T follicular helper cell (primary cell): ENCODE results near the gene B9D2.
A peak's percentile ranks its signal among the peaks of the same experiment; 100 is the strongest.

Source experiments
- DNase-seq: peaks from one replicate; pipeline ENCODE4 v3.0.0-alpha.2; 2020; ENCODE audit warnings: low read depth

The B9D2 gene

DNA sequence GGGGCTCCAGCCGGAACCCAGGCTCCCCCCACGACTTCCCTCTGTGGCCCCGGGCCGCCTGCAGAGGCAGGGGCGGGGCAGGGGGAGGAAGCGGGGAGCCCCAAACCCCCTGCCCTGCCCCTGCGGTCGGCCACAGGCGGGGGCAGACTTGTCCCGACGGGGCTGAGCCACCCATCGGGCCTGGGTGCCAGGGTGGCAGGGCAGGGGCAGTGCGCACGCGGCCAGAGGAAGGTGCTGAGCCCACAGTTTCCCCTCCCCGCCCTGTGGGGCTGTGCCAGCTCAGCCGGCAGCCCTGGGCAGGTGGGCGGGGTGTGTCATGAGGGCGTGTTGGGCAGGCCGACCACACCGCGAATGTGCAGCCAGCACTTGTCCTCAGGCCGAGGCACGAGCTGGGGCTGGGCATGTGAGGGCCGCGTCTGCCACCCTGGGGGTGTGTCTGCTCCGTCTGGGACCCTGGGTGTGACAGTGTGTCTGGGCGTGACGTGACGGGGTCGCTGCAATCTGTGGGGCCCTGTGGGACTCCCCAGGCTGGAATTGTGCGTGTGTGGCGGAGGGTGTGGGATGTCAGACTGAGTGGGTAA is 36.3 kb downstream of the B9D2 start:
- DNase-seq = peak; percentile 80

DNA sequence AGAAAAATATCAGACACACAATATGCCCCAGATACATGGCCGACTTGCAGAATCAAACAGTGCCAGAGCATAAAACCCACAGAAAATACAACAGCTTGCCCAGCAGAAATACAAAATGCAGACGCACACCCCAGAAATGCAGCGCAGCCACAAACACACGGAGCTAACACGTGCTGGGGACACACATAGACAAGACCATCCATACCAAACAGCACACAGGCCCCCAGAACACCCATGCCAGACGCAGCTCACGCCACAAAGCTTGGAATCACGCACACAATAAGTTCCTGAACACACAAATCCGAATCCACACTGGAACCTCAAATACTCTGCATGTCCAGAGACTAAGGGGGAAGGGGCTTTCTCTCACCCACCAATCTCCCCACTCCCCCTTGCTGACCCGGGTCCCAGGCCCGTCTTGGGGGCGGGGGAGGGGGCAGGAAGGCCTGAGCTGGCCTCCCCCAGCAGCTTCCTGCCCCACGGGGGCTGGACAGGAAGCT is 36.8 kb downstream of the B9D2 start:
- DNase-seq = no peak

DNA sequence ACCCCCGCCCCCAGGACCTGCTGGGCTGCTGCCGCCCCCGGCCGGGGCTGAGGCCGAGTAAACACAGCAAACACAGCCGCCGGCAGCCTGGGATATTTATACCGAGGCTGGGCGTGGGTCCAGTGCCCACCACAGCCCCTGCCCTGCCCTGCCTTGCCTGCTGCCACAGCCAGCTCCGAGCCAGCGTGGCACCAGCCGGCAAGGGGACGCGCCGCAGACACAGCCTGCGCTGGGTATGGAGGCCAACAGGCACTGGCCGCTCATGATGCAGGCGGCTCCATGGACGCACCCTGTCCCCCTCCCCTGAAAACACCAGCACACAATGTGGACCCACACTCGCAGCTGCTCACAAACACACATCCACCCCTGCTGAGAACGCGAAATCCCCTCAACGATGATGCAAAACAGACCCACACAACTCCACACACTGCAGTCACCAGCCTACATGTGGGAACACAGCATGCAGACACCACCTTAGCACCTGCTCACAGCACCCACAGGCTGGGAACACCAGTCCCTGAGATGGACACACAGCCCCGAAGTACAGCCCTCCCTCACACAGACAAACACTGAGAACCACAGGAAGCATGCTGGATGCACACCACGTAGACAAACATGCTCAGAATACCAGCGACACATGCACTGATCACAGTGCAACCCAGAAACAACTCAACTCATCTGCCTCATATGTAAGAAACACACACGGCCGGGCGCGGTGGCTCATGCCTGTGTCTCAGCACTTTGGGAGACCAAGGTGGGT is 37.8 kb downstream of the B9D2 start:
- no peak for DNase-seq

DNA sequence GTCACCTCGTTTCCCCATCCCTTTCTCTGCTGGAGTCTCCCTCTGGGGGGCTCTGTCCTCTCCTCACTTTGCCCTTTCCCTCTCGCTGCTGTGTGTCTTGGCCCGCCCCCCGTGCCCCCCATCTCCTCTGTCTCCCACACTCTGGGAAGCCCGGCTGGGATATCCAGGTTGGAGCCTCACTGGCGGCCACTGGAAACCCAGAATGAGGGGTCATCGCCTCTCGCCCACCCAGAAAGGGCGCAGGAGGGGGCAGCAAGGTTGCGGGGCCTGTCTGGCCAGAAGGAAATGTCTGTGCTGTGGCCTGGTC is 38.4 kb downstream of the B9D2 start:
- DNase-seq = no peak

DNA sequence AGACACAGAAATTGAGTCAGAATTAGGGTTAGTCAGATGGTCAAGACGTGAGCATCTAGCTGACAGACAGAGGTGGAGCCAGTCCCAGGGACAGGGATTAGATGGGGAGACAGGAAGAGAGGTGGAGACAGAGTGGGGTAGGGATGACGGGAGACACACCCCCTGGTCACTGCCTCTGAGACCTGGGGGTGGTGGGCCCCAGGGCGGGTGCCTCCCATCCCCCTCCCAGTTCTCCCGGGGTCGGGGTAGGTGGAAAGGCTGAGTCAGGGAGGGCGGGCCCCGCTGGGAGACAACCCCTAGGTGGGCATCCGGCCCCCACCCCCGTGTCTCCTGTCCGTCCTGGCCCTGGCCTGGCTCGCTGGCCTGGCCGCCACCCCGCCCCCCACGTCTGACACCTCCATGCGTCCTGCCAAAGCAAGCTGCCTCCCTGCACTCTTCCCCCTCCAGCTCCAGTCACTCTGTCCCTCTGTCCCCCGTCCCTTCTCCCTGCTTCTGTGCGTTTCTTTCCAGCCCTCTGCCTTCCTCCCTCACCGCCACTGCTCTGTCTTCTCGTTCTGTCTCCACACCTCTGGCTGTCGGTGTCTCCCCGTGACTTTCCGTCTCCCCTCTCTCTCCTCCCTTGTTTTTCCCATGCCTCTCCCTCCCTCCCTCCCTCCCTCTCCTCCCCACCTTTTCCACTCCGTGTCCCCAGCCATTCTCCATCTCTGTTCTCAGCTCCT is 38.9 kb downstream of the B9D2 start:
- DNase-seq = no peak

DNA sequence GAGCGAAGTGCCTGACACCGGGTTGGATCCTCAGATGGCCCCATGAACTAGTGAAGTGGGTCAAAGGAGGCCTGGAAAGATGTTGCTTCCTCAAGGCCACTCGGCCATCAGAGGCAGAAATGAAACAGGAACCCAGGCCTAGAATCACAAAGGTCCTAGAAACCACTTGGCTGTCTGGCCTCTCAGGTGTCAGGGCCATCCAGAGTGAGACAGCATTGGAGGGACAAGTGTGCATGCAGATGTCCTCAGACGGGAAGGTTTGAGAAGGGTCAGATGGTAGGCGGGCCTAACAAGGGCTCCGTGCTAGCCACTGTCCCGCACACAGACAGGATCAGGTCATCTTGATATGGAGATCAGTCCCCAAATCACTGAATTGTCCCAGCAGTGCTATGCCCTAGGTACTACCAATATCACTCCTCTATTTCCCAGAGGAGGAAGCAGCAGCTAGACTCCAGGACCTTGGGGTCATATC is 39.7 kb downstream of the B9D2 start:
- no peak for DNase-seq

DNA sequence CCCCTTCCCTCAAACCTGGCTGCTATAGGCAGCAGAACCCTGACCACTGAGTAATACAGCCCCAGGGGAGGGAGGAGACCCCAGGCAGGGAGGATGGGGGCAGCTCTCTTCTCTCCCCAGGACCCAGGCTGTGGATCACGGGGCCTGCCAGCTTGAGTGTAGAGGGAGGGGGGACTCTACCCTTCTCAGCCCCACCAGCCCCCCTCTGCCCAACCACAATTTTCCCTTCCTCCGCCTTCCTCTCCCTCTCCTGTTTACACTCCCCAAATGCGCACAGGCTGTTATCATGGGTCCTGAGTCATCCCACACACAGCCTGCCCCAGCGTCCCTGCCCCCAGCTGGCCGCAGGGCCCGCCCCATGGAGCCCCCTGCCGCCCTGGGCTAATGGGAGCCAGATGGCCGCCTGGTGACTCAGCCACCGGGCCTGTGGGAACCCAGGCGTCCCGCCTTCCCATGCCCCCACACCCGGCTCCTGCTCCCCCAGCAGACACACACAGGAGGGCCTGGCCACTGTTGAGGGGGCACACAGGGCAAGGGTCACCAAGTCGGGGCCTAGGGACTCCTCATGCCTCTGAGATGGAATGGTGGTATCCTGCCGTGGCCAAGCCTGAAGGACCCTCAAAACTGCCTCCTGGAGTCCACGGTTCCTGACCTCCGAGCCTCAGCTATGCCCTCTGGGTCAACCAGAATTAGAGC is 40.4 kb downstream of the B9D2 start:
- DNase-seq = no peak

DNA sequence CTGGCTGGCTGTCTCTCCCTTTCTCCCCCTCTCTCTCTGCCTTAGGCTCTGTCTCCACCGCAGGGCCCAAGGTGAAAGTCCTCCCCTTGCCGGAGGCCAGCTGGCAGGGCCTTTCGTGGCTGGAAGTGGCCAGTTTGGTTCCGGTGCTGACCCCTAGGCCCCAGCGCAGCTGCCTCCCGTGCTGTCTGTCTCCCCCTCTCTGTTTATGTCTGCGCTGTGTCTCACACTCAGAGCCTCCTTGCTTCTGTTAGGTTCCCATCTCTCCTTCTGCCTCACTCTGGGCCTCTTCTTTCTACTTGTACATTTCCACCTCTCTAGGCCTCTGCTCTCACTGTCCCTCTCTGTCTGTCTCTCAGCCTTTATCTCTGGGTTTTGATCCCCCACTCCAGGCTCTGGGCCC is 40.9 kb downstream of the B9D2 start:
- no peak for DNase-seq

DNA sequence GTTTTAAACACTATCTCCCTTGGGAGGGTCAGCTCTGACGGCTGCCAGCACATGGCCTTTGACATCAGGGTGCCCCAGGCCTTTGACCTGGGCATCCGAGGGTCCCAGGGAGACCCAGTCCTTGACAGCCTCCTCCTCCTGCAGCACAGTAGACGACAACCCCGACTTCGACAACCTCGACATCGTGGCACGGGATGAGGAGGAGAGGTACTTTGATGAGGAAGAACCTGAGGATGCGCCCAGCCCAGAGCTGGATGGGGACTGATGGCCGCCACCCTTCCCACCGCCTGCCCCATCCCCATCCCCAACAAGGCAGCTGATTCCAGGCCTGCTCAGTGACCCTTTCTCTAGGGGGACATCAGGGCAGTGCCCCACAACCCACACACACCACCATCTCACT is 41.5 kb downstream of the B9D2 start:
- no peak for DNase-seq

DNA sequence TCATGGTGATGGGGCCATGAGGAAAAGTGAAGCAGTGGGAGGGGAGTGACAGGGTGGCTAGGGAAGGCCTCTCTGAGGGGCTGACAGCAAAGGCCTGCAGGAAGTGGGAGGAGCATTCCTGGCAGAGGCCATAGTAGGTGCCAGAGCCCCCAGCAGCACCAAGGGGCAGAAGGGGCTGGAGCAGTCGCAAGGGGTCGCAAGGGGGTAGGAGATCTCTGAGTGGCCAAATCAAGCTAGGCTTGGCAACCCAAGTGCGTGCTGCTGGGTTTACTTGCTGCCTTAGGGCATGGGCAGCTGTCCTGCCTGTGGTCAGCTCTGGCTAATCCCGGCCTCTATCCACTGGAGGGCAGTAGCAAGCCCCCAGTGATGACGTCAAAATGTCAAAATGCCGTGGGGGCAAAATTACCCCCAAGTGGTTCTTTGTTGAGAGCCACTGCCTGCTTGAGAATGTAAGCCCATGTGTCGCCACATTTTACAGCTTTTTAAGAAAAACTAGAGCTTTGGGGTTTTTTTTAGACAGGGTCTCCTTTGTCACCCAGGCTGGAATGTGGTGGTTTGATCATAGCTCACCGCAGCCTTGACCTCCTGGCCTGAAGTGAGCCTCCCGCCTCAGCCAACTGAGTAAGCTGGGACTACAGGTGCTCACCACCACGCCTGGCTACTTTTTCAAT is 42.2 kb downstream of the B9D2 start:
- DNase-seq = no peak

DNA sequence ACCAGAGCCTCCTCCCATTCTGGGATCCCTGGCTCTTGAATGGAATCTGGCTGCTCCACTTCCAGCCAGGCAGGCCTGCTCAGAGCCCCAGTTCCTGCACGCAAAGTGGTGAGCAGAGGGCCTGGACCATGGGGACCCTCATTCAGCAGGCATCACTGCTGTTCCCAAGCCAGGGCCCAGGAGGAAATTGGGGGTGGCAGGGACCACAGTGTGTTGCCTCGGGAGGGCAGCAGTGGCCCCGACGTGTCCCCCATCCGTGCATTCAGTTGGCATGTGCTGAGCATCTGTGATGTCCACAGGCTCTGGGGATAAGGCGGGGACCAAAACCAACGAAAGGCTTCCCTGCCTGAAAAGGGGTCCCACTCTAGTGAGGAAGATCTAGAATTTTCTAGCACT is 42.7 kb downstream of the B9D2 start:
- no peak for DNase-seq

DNA sequence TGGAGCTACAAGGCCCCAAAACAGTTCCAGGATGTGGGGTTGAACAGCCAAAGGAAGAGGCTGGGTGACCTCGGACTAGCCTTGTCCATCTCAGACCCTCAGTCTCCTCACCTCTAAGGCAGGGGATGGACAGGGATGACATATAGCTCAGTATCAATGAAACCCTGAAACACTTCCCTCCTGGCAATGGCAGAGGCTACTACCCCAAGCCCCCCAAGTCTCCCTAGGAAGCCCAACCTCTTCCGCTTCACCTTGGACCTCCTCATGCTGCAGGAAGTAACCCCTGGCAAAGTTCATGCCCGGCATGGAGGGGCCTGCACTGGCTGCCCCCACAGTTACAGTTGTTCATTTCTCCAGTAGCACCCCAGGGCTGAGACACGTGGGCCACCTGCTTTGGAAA is 43.4 kb downstream of the B9D2 start:
- DNase-seq = no peak

DNA sequence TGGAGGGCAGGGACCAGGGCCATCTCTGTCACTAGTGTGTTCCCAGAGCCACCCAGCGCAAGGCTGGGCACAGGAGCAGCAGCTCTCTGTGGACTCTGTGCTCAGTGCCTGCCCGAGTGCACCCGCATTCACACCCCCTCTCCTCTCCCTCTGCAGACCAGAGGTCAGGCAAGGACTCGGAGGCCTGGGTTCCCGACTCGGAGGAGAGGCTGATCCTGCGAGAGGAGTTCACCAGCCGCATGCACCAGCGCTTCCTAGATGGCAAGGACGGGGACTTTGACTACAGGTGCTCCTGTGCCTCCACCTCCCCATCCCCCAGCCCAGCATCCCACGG is 43.8 kb downstream of the B9D2 start:
- DNase-seq = no peak

DNA sequence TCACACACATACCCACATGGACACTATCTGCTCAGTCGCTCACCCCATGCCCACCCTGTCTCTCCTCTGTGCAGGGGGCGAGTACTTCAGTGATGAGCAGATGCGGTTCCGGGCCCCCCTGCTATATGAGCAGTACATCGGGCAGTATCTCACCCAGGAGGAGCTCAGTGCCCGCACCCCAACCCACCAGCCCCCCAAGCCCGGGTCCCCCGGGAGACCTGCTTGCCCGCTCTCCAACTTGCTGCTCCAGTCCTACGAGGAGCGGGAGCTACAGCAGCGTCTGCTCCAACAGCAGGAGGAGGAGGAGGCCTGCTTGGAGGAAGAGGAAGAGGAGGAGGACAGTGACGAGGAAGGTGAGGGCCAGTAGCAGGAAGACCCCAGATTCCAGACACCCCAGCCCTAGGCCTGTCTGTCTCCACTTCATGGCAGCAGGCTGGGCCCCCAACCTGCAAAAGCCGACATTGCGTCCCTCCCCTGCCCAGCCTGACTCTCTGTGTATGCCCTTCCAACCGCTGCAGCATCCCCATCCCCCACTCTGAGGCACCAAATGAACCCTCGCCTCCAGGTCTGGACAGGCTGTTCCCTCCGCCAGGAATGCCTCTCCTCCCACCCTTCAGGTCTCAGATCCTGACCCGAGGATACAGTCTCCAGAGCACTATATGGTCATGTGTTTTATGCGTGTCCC is 44.3 kb downstream of the B9D2 start:
- no peak for DNase-seq

DNA sequence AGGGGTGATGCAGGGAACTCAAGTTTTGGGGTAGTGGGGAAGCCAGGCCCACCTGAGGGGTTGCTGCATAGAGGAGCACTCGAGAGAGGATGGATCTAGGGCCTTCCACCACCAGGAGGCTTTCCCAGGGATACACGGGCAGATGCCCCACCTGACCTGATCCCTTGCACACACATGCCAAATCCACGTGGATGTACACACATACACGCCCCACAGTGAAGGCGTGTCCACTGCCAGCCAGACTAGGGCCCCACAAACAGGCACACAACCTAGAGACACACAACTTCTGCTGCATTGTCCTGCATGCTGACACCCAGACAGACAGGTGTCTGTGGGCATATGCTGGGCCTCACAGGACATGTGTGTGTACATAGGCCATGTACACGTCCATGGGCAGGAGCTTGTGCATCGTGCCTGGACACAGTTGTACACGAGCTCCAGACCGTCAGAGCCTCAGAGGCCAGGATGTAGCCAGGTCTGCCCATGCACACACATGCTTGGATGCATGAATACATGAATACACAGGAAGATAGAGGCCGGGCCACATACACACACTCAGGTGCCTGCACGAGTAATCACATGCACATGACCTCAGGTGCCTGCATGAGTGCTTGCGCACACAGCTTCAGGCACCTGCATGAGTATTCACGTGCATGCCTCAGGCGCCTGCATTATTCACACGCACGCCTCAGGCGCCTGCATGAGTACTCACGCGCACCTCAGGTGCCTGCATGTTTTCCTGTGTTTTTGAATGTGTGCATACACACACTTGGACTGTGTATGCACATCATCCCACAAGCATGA is 45.1 kb downstream of the B9D2 start:
- no peak for DNase-seq

DNA sequence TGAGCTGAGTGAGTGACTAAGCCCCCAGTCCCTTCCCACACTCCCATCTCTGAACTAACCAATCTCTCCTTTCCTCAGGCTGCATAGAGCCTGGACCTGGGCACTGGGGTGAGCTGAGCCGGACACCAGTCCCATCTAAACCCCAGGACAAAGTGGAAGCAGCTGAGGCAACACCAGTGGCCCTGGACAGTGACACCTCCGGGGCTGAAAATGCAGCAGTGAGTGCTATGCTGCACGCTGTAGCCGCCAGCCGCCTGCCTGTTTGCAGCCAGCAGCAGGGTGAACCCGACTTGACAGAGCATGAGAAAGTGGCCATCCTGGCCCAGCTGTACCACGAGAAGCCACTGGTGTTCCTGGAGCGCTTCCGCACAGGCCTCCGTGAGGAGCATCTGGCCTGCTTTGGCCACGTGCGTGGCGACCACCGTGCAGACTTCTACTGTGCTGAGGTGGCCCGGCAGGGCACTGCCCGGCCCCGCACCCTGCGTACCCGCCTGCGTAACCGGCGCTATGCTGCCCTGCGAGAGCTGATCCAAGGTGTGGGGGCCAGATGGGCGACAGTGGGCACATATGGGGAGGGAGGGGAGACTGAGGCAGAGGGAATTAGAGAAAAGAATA is 47.5 kb downstream of the B9D2 start:
- DNase-seq = no peak

DNA sequence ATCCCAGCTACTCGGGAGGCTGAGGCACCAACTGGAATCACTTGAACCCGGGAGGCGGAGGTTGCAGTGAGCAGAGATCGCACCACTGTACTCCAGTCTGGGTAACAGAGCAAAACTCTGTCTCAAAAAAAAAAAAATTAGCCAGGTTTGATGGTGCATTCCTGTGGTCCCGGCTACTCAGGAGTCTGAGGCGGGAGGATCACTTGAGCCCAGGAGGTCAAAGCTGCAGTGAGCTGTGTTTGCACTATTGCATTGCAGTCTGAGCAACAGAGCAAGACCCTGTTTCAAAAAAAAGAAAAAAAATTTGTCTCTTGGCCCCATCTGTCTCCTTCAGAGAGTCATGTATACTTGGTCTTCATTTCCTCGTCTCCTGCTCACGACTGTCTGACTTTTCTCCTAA is 52.3 kb downstream of the B9D2 start:
- no peak for DNase-seq

DNA sequence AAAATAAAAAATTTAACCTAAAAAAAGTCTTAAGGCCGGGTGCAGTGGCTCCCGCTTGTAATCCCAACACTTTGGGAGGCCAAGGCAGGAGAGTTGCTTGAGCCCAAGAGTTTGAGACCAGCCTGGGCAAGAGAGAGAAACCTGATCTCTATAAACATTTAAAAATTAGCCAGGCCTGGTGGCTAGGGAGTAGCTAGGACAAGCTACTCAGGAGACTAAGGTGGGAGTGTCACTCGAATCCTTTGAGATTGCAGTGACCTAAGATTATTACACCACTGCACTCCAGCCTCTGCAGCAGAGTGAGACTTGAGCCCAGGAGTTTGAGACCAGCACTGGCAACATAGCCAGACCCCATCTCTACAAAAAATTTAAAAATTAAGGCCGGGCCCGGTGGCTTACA is 52.9 kb downstream of the B9D2 start:
- DNase-seq = no peak

DNA sequence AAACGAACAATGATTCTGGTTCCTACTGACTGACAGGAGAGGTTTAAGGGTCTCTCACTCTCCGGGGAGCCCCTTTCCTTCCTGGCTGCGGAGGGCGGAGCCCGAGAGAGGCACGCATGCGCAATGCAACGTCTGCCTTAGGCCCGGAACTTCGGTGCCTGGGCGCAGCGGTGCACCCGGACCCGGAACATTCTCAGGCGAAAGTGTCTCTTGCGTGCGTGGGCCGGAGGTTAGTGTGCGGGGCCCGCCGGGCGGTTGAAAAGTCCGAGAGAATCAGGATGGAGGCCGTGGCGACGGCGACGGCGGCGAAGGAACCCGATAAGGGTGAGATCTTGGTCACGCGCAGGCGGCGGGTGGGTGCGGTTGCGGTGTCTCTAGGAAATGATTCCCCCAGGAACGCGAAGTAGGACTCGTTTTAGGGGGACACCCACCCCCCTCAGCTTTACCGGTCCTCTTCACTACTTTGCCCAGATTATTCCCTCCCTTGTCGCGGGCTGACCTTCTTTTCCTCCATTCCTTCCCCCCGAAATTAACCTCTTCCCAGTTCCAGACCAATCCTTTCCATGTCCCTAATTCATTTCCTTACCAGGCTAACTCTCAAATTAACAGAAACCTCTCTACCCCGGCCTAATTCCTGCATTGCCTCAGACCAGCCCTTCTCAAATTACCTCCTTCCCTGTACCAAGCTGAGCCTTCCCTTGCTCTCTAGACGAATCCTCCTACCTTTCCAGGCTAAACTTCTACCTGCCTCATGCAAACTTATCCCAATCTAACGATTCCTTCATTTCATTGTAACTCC is 53.7 kb downstream of the B9D2 start, which contains the start of gene CCDC97:
TSS of gene CCDC97 (plus strand) at position 140 of the 799 bp plus-strand sequence. CDS start at position 279, 139 bp downstream.
- peak; percentile 81 for DNase-seq
